Fibroblast of lung (primary cell): ENCODE results near the gene STARD3NL. TPM values are rescaled to one million over a fixed set of nuclear protein-coding genes. Genes with fewer than 3 reads are reported as not detected.

Source experiments
- DNase-seq, 2 donors: peaks; one replicate each; pipeline versions ENCODE4 v3.0.0 to v3.0.0-alpha.2; 2010; ENCODE audit warnings: low read depth in 2 of 2
- H2AFZ ChIP-seq: 2 replicates; pipeline ENCODE4 v1.5.1; 2012; ENCODE audit warnings: low read length, control low read depth, inconsistent platforms
- H3K27ac ChIP-seq: 2 replicates; pipeline ENCODE4 v1.5.1; 2011; ENCODE audit warnings: low read length, control low read depth; ENCODE audit not compliant: insufficient read depth
- H3K27me3 ChIP-seq: 2 replicates; pipeline ENCODE4 v1.5.1; 2011; ENCODE audit warnings: mild to moderate bottlenecking, low read length; ENCODE audit not compliant: control insufficient read depth, insufficient read depth
- H3K36me3 ChIP-seq: 2 replicates; pipeline ENCODE4 v1.5.1; 2011; ENCODE audit warnings: low read length; ENCODE audit not compliant: control insufficient read depth, insufficient read depth
- H3K4me1 ChIP-seq: 2 replicates; pipeline ENCODE4 v1.5.1; 2011; ENCODE audit warnings: low read length; ENCODE audit not compliant: control insufficient read depth, insufficient read depth; ENCODE audit errors: extremely low read depth
- H3K4me2 ChIP-seq: 2 replicates; pipeline ENCODE4 v1.5.1; 2011; ENCODE audit warnings: low read length, control low read depth; ENCODE audit not compliant: insufficient read depth; ENCODE audit errors: extremely low read depth
- H3K4me3 ChIP-seq, 4 experiments: fragments of 200-600 bp in 1 of 4; sonication (generic) in 1 of 4; replicated peaks in 1 of 4; 2 replicates each; pipeline ENCODE4 v1.5.1; 2011 to 2016; ENCODE audit warnings: low read length in 4 of 4, low read depth in 3 of 4, mild to moderate bottlenecking in 3 of 4, control low read depth in 2 of 4, inconsistent platforms in 1 of 4, mixed read lengths in 1 of 4; ENCODE audit not compliant: insufficient read depth in 1 of 4; ENCODE audit errors: control extremely low read depth in 1 of 4
- H3K79me2 ChIP-seq: 2 replicates; pipeline ENCODE4 v1.5.1; 2012; ENCODE audit warnings: mild to moderate bottlenecking, low read length, inconsistent platforms; ENCODE audit not compliant: control insufficient read depth, insufficient read depth
- H3K9ac ChIP-seq: 2 replicates; pipeline ENCODE4 v1.5.1; 2011; ENCODE audit warnings: mild to moderate bottlenecking, low read length, control low read depth; ENCODE audit not compliant: insufficient read depth
- H3K9me3 ChIP-seq: 2 replicates; pipeline ENCODE4 v1.5.1; 2012; ENCODE audit warnings: low read depth, low read length; ENCODE audit not compliant: control insufficient read depth, insufficient read depth
- H4K20me1 ChIP-seq: 2 replicates; pipeline ENCODE4 v1.5.1; 2011; ENCODE audit warnings: low read length; ENCODE audit not compliant: control insufficient read depth, insufficient read depth; ENCODE audit errors: extremely low read depth
- EZH2 ChIP-seq: IDR thresholded peaks from 2 replicates; pipeline ENCODE4 v1.5.1; 2012; ENCODE audit warnings: low read length, control low read depth, mild to moderate bottlenecking; ENCODE audit errors: missing control alignments
- polyA plus RNA-seq, 2 donors: library from polyadenylated mRNA; depleted of rRNA in 1 of 2; stranded (reverse) in 1 of 2; unstranded in 1 of 2; fragments of >200 nt; gene quantifications; 2 replicates each; pipeline ENCODE4 v1.2.1, GENCODE V29; 2011 to 2012; ENCODE audit warnings: missing spikeins in 1 of 2
- total RNA-seq: library from RNA; depleted of rRNA; stranded (reverse); fragments of >200 nt; gene quantifications from 2 replicates; pipeline ENCODE4 v1.2.1, GENCODE V29; 2014
- TF ChIP-seq, protein P1 (sequence below), 2 donors: IDR thresholded peaks in 1 of 2; conservative IDR thresholded peaks in 1 of 2; 1 replicate in 1 of 2; 2 replicates in 1 of 2; pipeline ENCODE4 v1.5.1; 2011 to 2012; ENCODE audit warnings: low read length in 2 of 2, control low read depth in 1 of 2, inconsistent platforms in 1 of 2, low read depth in 1 of 2, mild to moderate bottlenecking in 1 of 2

Gene STARD3NL
- total and polyA plus RNA-seq, 2 donors (not counting 1 experiment from before 2014, with no cell fraction given), result 71.9 to 105 TPM

- Histone ChIP-seq H3K36me3 (no peaks in the 10 kb centered on the region), H3K79me2 (no peaks in the 10 kb centered on the region), H3K4me1 (no peaks in the 10 kb centered on the region), H3K9ac (no peak overlapping the region), H3K27me3 (no peaks in the 10 kb centered on the region), H2AFZ (no peak overlapping the region), H3K27ac (no peak overlapping the region), H4K20me1 (no peaks in the 10 kb centered on the region), H3K4me3 (no peak overlapping the region), H3K4me2 (no peak overlapping the region), H3K9me3 (no peaks in the 10 kb centered on the region)
- no peak for DNase-seq
- TF ChIP-seq, protein P1, sequence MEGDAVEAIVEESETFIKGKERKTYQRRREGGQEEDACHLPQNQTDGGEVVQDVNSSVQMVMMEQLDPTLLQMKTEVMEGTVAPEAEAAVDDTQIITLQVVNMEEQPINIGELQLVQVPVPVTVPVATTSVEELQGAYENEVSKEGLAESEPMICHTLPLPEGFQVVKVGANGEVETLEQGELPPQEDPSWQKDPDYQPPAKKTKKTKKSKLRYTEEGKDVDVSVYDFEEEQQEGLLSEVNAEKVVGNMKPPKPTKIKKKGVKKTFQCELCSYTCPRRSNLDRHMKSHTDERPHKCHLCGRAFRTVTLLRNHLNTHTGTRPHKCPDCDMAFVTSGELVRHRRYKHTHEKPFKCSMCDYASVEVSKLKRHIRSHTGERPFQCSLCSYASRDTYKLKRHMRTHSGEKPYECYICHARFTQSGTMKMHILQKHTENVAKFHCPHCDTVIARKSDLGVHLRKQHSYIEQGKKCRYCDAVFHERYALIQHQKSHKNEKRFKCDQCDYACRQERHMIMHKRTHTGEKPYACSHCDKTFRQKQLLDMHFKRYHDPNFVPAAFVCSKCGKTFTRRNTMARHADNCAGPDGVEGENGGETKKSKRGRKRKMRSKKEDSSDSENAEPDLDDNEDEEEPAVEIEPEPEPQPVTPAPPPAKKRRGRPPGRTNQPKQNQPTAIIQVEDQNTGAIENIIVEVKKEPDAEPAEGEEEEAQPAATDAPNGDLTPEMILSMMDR (conservative IDR thresholded peaks at IDR 0.05 in 1 of 2, IDR thresholded peaks at IDR 0.05 in 1 of 2; ENCODE audit: low read depth in 1 of 2, low read length in 2 of 2), result no peak
- TF ChIP-seq EZH2, result no peak
These were observed 39.9 kb upstream of the STARD3NL start for GRCh38 chr7:38138171-38138570.

- no peak for TF ChIP-seq EZH2
- TF ChIP-seq, protein P1 (conservative IDR thresholded peaks at IDR 0.05 in 1 of 2, IDR thresholded peaks at IDR 0.05 in 1 of 2; ENCODE audit: low read depth in 1 of 2, low read length in 2 of 2), result no peak
- H3K4me1 ChIP-seq, result no peaks in the 10 kb centered on the region
- DNase-seq, result no peak
- no peak overlapping the region for H3K27ac ChIP-seq
- H3K36me3 ChIP-seq, result no peaks in the 10 kb centered on the region
- H3K4me2 ChIP-seq, result no peak overlapping the region
- no peaks in the 10 kb centered on the region for H3K9me3 ChIP-seq
- no peak overlapping the region for H3K9ac ChIP-seq
- H3K79me2 ChIP-seq, result no peaks in the 10 kb centered on the region
- no peaks in the 10 kb centered on the region for H4K20me1 ChIP-seq
- no peaks in the 10 kb centered on the region for H3K27me3 ChIP-seq
- no peak overlapping the region for H3K4me3 ChIP-seq
- no peak overlapping the region for H2AFZ ChIP-seq
These were observed 36.9 kb upstream of the STARD3NL start for GRCh38 chr7:38141187-38141586.

DNA sequence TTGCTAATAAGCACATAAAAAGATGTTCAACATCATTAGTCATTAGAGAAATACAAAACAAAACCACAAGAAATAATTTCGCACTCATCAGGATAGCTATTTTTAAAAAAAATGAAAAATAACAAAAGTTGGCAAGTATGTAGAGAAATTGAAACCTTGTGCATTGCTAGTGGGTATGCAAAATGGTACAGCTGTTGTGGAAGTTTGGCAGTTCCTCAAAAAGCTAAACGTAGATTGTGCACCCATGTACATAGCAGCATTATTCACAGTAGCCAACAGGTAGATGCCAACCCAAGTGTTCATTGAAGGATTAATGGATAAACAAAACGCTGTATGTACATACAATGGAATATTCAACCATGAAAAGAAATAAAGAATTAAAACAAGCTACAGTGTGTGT lies 35.3 kb upstream of the STARD3NL start:
- Histone ChIP-seq H3K4me1 (no peaks in the 10 kb centered on the region), H3K79me2 (no peaks in the 10 kb centered on the region), H3K27me3 (no peaks in the 10 kb centered on the region), H3K9ac (no peak overlapping the region), H4K20me1 (no peaks in the 10 kb centered on the region), H3K9me3 (no peaks in the 10 kb centered on the region), H3K4me3 (no peak overlapping the region), H2AFZ (no peak overlapping the region), H3K4me2 (no peak overlapping the region), H3K36me3 (no peaks in the 10 kb centered on the region), H3K27ac (no peak overlapping the region)
- no peak for TF ChIP-seq EZH2
- TF ChIP-seq, protein P1 (conservative IDR thresholded peaks at IDR 0.05 in 1 of 2, IDR thresholded peaks at IDR 0.05 in 1 of 2; ENCODE audit: low read depth in 1 of 2, low read length in 2 of 2), result no peak
- DNase-seq, result no peak
